Measurements from ENCODE around the gene TOLLIP. TPM values are rescaled to one million over a fixed set of nuclear protein-coding genes. Genes with fewer than 3 reads are reported as not detected.

TOLLIP gene
- total and polyA plus RNA-seq, 9 of the 15 experiments (the other 6 are each of a cell fraction or from before 2014, with no cell fraction given): 0.23 to 22.8 (median 7.1) TPM

DNA sequence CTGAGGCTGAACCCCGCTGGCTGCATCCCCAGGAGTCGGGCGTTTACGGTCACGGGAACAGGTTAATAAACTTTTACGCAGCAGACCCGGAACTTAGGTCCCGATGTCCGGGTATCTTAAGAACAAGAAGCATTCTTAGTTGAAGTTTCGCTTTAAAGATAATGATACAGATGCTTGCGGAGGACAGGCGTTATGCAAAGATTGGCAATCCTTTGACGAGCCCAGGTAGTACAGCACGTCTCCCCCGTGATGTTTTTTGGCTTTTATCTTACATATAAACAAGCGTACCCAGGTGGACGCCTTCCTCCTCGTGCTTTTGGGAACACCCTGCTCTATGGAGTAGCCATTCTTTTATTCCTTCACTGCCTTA, 871 bp upstream of the TOLLIP start:
- DNase-seq (ENCODE audit: extremely low read depth in 1 of 4, low spot score in 3 of 4) (no peak), FAIRE-seq (peak; percentile 56), ATAC-seq (no peak)
- intact Hi-C loops (cut with micrococcal nuclease): no loop called here
- no TSS peak for BruUV-seq (replicated peaks)
- Histone ChIP-seq H3K4me3 (peak overlapping the region; percentile 74; the same call in 1 of the 2 replicates), H3K27me3 (ENCODE audit: control insufficient read depth in 2 of 2, insufficient read depth in 2 of 2, low read length in 2 of 2) (no peaks in the 10 kb centered on the region; a peak in 1 of 5 replicates), H3K4me1 (replicated peaks in 1 of 2; ENCODE audit: control insufficient read depth in 2 of 2, insufficient read depth in 2 of 2, low read length in 2 of 2) (peaks cover 15 to 36% of the 10 kb centered on the region in 2 experiments), H3K9me3 (replicated peaks; ENCODE audit: control insufficient read depth, insufficient read depth, low read depth, low read length) (peaks cover 8% of the 10 kb centered on the region; the same call in 1 of the 2 replicates), H3K36me3 (ENCODE audit: control insufficient read depth, insufficient read depth, low read length) (peaks cover 7% of the 10 kb centered on the region; the same call in 1 of the 3 replicates), H2AFZ (ENCODE audit: low read depth, low read length) (peak overlapping the region; percentile 100), H3K79me2 (ENCODE audit: control insufficient read depth, insufficient read depth, low read length) (peaks cover 19% of the 10 kb centered on the region), H3K4me2 (ENCODE audit: insufficient read depth, low read length) (peak overlapping the region; percentile 87), H4K20me1 (replicated peaks; ENCODE audit: control insufficient read depth, insufficient read depth, low read length) (0 out of 2 replicates have a peak, but pooled peaks cover 5% of the 10 kb centered on the region), H3K27ac (ENCODE audit: extremely low read depth, low read depth, low read length) (peak overlapping the region; percentile 90; the same call in 1 of the 3 replicates), H3K9ac (ENCODE audit: insufficient read depth in 1 of 2, low read depth in 2 of 2, low read length in 2 of 2) (peak overlapping the region; percentile 72 to 91; a peak in 3 of 4 replicates), H3K9me1 (ENCODE audit: control insufficient read depth, insufficient read depth, low read length) (peaks cover 9% of the 10 kb centered on the region)
- in situ Hi-C loops (cut with MboI): no loop called here
- ChIA-PET POLR2A (interaction anchor here (0.6 to 1.0 kb wide), 2 partner anchors 9 to 127 kb away, joined by 3 to 4 read pairs; no protein-coding TSS in a partner anchor), CTCF (ENCODE audit: low intra/inter-chr PET ratio) (no interaction called here)
- 95% methylated on average over 17 of the region's 18 CpGs for WGBS (ENCODE audit: insufficient coverage, low coverage, missing lambda C conversion rate)
- TF ChIP-seq ZNF75A (CRISPR knock-in tag; IDR thresholded peaks at IDR 0.05) (no peak), CEBPZ (IDR thresholded peaks at IDR 0.05; ENCODE audit: borderline replicate concordance, low read depth, low read length) (no peak), TARDBP (IDR thresholded peaks at IDR 0.05) (no peak), GTF2E2 (tag; IDR thresholded peaks at IDR 0.05) (0 out of 2 replicates have a peak, but pooled peaks have one; percentile 7), ZNF133 (CRISPR knock-in tag; IDR thresholded peaks at IDR 0.05) (no peak), ZNF277 (CRISPR knock-in tag; IDR thresholded peaks at IDR 0.05; ENCODE audit: borderline replicate concordance) (no peak)

All from K562 (cell line).